Endothelial cell of umbilical vein (primary cell): ENCODE data around the gene NELL2. TPM values are rescaled to one million over a fixed set of nuclear protein-coding genes. Genes with fewer than 3 reads are reported as not detected.

Experiments used
- Bru-seq: library from RNA; stranded (reverse); fragments of 400-500 nt; gene quantifications from one replicate; lab custom pipeline; 2021; lab: Mats Ljungman, UMichigan
- BruChase-seq, 2 experiments: library from RNA; stranded (reverse); fragments of 400-500 nt; gene quantifications; one replicate each; lab custom pipeline; 2021; lab: Mats Ljungman, UMichigan
- BruUV-seq: library from RNA; stranded (reverse); fragments of 400-500 nt; replicated peaks from 2 replicates; lab custom pipeline; 2021; lab: Mats Ljungman, UMichigan
- CTCF ChIA-PET: fragments of 300-600, 350-600 bp; sonication (Branson Sonifier 250); formaldehyde crosslinking; loops from one replicate; lab custom pipeline; 2021; ENCODE audit warnings: antibody characterized with exemption, inconsistent platforms; lab: Charles Lee
- POLR2A ChIA-PET: fragments of 300-600, 350-600 bp; sonication (Branson Sonifier 250); formaldehyde crosslinking; loops from one replicate; lab custom pipeline; 2021; ENCODE audit warnings: antibody characterized with exemption, inconsistent platforms; lab: Charles Lee
- DNase-seq: peaks from one replicate; pipeline ENCODE4 v3.0.0-alpha.2; 2011; ENCODE audit warnings: low read depth, low spot score
- FAIRE-seq: peaks from 2 replicates; lab custom pipeline; 2011; peaks lifted over from hg19 to GRCh38; lab: Jason Lieb, UNC
- H2AFZ ChIP-seq: 2 replicates; pipeline ENCODE4 v1.6.0; 2012; ENCODE audit warnings: low read depth, low read length, control low read depth, inconsistent platforms
- H3K27ac ChIP-seq: 2 replicates; pipeline ENCODE4 v1.5.1; 2011; ENCODE audit warnings: low read depth, mild to moderate bottlenecking, control low read depth, low read length, moderate library complexity; ENCODE audit not compliant: insufficient read depth
- H3K27me3 ChIP-seq, 2 experiments: 2 replicates each; pipeline versions ENCODE4 v1.6.0 to v1.6.1; 2011; ENCODE audit warnings: low read length in 2 of 2, mixed read lengths in 1 of 2; ENCODE audit not compliant: control insufficient read depth in 2 of 2, insufficient read depth in 2 of 2
- H3K36me3 ChIP-seq, 2 experiments: 2 replicates in 1 of 2; 3 replicates in 1 of 2; pipeline ENCODE4 v1.5.1; 2011; ENCODE audit warnings: low read length in 2 of 2, mild to moderate bottlenecking in 1 of 2, moderate library complexity in 1 of 2; ENCODE audit not compliant: control insufficient read depth in 2 of 2, insufficient read depth in 2 of 2; ENCODE audit errors: extremely low read depth in 1 of 2
- H3K4me1 ChIP-seq: 3 replicates; pipeline ENCODE4 v1.5.1; 2011; ENCODE audit warnings: mild to moderate bottlenecking, low read length; ENCODE audit not compliant: control insufficient read depth, insufficient read depth; ENCODE audit errors: extremely low read depth
- H3K4me2 ChIP-seq: 2 replicates; pipeline ENCODE4 v1.6.1; 2011; ENCODE audit warnings: low read length, control low read depth, mixed read lengths; ENCODE audit not compliant: insufficient read depth
- H3K4me3 ChIP-seq, 3 experiments: fragments of 200-600 bp in 1 of 3; sonication (generic), shearing (Covaris generic) in 1 of 3; replicated peaks in 1 of 3; 2 replicates each; pipeline ENCODE4 v1.5.1; 2011 to 2016; ENCODE audit warnings: control low read depth in 3 of 3, low read length in 3 of 3, mild to moderate bottlenecking in 2 of 3, inconsistent platforms in 1 of 3, low read depth in 1 of 3, moderate library complexity in 1 of 3; ENCODE audit not compliant: insufficient read depth in 1 of 3
- H3K79me2 ChIP-seq: 2 replicates; pipeline ENCODE4 v1.6.0; 2012; ENCODE audit warnings: low read length, inconsistent platforms; ENCODE audit not compliant: control insufficient read depth, insufficient read depth
- H3K9ac ChIP-seq: replicated peaks from 2 replicates; pipeline ENCODE3; 2011; ENCODE audit warnings: low read length, control low read depth; ENCODE audit not compliant: insufficient read depth; ENCODE audit errors: extremely low read depth
- H3K9me1 ChIP-seq: replicated peaks from 3 replicates; pipeline ENCODE4 v1.6.0; 2011; ENCODE audit warnings: mild to moderate bottlenecking, low read length; ENCODE audit not compliant: control insufficient read depth, insufficient read depth; ENCODE audit errors: extremely low read depth
- H3K9me3 ChIP-seq: replicated peaks from 2 replicates; pipeline ENCODE4 v1.5.1; 2012; ENCODE audit warnings: low read length, inconsistent platforms; ENCODE audit not compliant: control insufficient read depth, insufficient read depth
- H4K20me1 ChIP-seq: replicated peaks from 2 replicates; pipeline ENCODE3; 2011; ENCODE audit warnings: mild to moderate bottlenecking, low read length; ENCODE audit not compliant: control insufficient read depth, insufficient read depth; ENCODE audit errors: extremely low read depth
- EZH2 ChIP-seq: IDR thresholded peaks from 2 replicates; pipeline ENCODE4 v1.6.1; 2012; ENCODE audit warnings: borderline replicate concordance, low read depth, mild to moderate bottlenecking, moderate library complexity, low read length, inconsistent platforms; ENCODE audit not compliant: severe bottlenecking
- FOS ChIP-seq: IDR thresholded peaks from 2 replicates; pipeline ENCODE4 v1.6.1; 2011; ENCODE audit warnings: mild to moderate bottlenecking, low read length, moderate library complexity, borderline replicate concordance; ENCODE audit not compliant: insufficient read depth
- GATA2 ChIP-seq: IDR thresholded peaks from 2 replicates; pipeline ENCODE4 v1.7.0; 2011; ENCODE audit warnings: low read depth, mild to moderate bottlenecking, moderate library complexity, mixed read lengths, low read length; ENCODE audit not compliant: insufficient read length, insufficient read depth
- JUN ChIP-seq: IDR thresholded peaks from 2 replicates; pipeline ENCODE4 v1.6.1; 2011; ENCODE audit warnings: borderline replicate concordance, low read depth; ENCODE audit not compliant: insufficient read length, insufficient read depth
- MYC ChIP-seq: IDR thresholded peaks from one replicate; pipeline ENCODE4 v1.6.1; 2011; ENCODE audit warnings: mild to moderate bottlenecking, low read depth, low read length
- POLR2A ChIP-seq: IDR thresholded peaks from 2 replicates; pipeline ENCODE4 v1.6.1; 2012; ENCODE audit warnings: low read depth, mild to moderate bottlenecking, control low read depth, low read length
- POLR2AphosphoS5 ChIP-seq: IDR thresholded peaks from 2 replicates; pipeline ENCODE4 v1.6.1; 2012; ENCODE audit warnings: low read depth, mild to moderate bottlenecking, control low read depth, low read length, moderate library complexity; ENCODE audit not compliant: insufficient read depth
- dilution Hi-C: fragments of 300-500 bp; cut with MboI; formaldehyde crosslinking; loops from one replicate; pipeline ENCODE4 v1.15.0; 2019; ENCODE audit warnings: low sequenced_read_pairs; ENCODE audit not compliant: extremely low pct_ligation_motif_present
- intact Hi-C: fragments of 100-400 bp; cut with micrococcal nuclease; formaldehyde crosslinking; loops from one replicate; pipeline ENCODE4 v1.10.0; 2022
- long read RNA-seq: library from polyadenylated mRNA; stranded (forward); transcript quantifications from one replicate; pipeline ENCODE4 v2.0.0, GENCODE V29; 2021
- polyA minus RNA-seq, 3 experiments: library from RNA; depleted of rRNA, polyadenylated mRNA; stranded (reverse); fragments of >200 nt; gene quantifications; 1 replicate in 1 of 3; 2 replicates in 2 of 3; pipeline ENCODE4 v1.2.3, GENCODE V29; 2011
- polyA plus RNA-seq, 4 experiments: library from polyadenylated mRNA; depleted of rRNA in 3 of 4; stranded (reverse) in 3 of 4; unstranded in 1 of 4; fragments of >200 nt; gene quantifications; 2 replicates each; pipeline versions ENCODE4 v1.2.1 to v1.2.3, GENCODE V29; 2011 to 2012; ENCODE audit warnings: missing spikeins in 1 of 4
- total RNA-seq: library from RNA; stranded (reverse); gene quantifications from 2 replicates; pipeline ENCODE4 v1.2.3, GENCODE V29; 2021
- TF ChIP-seq, protein P1 (sequence below): IDR thresholded peaks from 2 replicates; pipeline ENCODE4 v1.6.1; 2011; ENCODE audit not compliant: insufficient read depth, insufficient read length
- TF ChIP-seq, protein P2 (sequence below), 2 donors: IDR thresholded peaks; 1 replicate in 1 of 2; 2 replicates in 1 of 2; pipeline ENCODE4 v1.5.1; 2011; ENCODE audit warnings: low read length in 2 of 2, mild to moderate bottlenecking in 2 of 2, moderate library complexity in 2 of 2, control low read depth in 1 of 2, inconsistent platforms in 1 of 2, low read depth in 1 of 2; ENCODE audit not compliant: insufficient read depth in 1 of 2; ENCODE audit errors: extremely low read depth in 1 of 2

Gene NELL2
- 0.49 and 0.62 TPM in 2 replicates for total RNA-seq
- 0.08 and 0.11 TPM in 2 replicates for polyA plus RNA-seq
- polyA plus RNA-seq (2011; cell fraction: cytosol; rRNA removed), result 0.12 and 0.18 TPM in 2 replicates
- polyA plus RNA-seq (2011; cell fraction: nucleus; rRNA removed), result 0.41 TPM in 1 of 2 replicates, not detected in the other
- not detected in 2 replicates for polyA plus RNA-seq (2012)
- not detected in 2 replicates for polyA minus RNA-seq
- not detected for polyA minus RNA-seq (2011; cell fraction: cytosol; rRNA and poly(A)+ RNA removed)
- 0.29 TPM in 1 of 2 replicates, not detected in the other for polyA minus RNA-seq (2011; cell fraction: nucleus; rRNA and poly(A)+ RNA removed)
- Bru-seq, nascent RNA, result percentile 4 among the genes with signal in this experiment
- BruChase-seq, experiment 1, labeled RNA remaining after a 6-hour chase, result percentile 1 among the genes with signal in this experiment
- BruChase-seq, experiment 2, labeled RNA remaining after a 2-hour chase, result percentile 2 among the genes with signal in this experiment
- long read RNA-seq, result 0 reads

DNA sequence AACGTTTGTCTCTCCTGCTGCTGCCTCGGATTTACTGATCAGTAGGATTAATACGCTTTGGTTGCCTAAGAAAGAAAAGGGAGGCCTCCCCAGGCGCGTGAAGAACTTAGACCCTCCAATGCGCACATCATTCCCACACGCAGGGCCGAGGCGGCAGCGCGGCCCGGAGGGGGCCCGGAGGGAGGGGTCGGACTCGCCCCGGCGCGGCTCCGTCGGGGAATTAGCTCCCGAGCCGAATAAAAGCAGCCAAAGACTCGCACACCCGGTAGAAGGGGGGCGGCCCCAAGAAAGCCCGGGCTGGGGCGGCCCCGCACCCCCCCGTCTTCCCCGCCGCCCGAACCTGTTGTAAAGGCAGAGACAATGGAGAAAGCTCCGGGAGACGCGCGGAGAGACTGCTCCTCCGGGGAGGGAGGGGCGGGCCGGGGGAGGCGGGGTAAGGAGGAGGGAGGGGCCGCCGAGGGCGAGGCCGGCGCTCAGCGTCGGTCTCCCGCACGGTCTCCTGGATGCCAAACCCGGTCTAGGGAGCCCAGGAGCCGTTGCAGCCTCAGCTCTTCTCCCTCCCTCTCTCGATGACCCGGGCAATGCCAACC lies at the start of gene NELL2:
NELL2 (minus strand) TSS at position 362 of the 590 bp plus-strand sequence. CDS start 446 bp downstream, outside the sequence.
- peaks cover 27 to 44% of the 10 kb centered on the region in 2 experiments for H3K27me3 ChIP-seq
- intact Hi-C loops (no loop called here), dilution Hi-C loops (no loop called here)
- no peaks in the 10 kb centered on the region for H3K36me3 ChIP-seq
- H3K4me1 ChIP-seq, result peaks cover 11% of the 10 kb centered on the region
- no peak for FAIRE-seq
- no peaks in the 10 kb centered on the region for H3K9me3 ChIP-seq
- no peak within 1 kb of the TSS for H3K27ac ChIP-seq
- H4K20me1 ChIP-seq, result no peaks in the 10 kb centered on the region
- H3K4me3 ChIP-seq, result peak within 1 kb of the TSS; percentile 10 to 54 (median 35)
- H2AFZ ChIP-seq, result peak within 1 kb of the TSS; percentile 88
- peak within 1 kb of the TSS; percentile 90 for H3K4me2 ChIP-seq
- DNase-seq, result peak; percentile 8
- ChIA-PET CTCF (interaction anchor here (1.1 to 2.5 kb wide), 3 partner anchors 10 to 101 kb away, joined by 3 to 8 read pairs (median 5); no protein-coding TSS in a partner anchor), POLR2A (interaction anchor here (0.7 kb wide), 1 partner anchor 102 kb away, joined by 5 read pairs; no protein-coding TSS in a partner anchor)
- TF ChIP-seq EZH2 (peak; percentile 72), POLR2A (no peak)
- no peaks in the 10 kb centered on the region for H3K79me2 ChIP-seq
- H3K9ac ChIP-seq, result no peak within 1 kb of the TSS
- no peaks in the 10 kb centered on the region for H3K9me1 ChIP-seq
- no TSS peak for BruUV-seq

DNA sequence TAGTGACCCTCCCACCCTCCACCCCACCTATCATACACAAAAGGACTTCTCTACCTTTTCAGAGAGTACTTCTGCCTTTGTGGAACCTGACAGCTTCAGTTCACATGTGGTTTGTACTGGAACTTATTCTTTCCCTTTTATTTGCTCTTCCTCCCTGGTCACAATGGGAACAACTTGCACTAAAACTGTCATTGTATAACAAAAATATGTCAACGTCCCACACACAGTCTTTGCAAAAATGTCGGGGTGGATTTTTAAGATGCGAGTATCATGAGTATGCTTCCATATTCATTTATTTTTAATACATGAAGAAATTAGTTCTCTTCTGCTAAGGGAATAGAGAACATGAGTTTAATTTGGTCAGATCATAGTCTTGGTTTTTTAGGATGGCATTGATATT lies 45.6 kb upstream of the NELL2 start:
- no TSS peak for BruUV-seq
- no peak for TF ChIP-seq GATA2
- TF ChIP-seq POLR2A, result no peak
- TF ChIP-seq JUN, result no peak
- no peak for TF ChIP-seq FOS
- no peak for TF ChIP-seq EZH2
- TF ChIP-seq, protein P1, sequence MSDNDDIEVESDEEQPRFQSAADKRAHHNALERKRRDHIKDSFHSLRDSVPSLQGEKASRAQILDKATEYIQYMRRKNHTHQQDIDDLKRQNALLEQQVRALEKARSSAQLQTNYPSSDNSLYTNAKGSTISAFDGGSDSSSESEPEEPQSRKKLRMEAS, result no peak
- TF ChIP-seq, protein P2, sequence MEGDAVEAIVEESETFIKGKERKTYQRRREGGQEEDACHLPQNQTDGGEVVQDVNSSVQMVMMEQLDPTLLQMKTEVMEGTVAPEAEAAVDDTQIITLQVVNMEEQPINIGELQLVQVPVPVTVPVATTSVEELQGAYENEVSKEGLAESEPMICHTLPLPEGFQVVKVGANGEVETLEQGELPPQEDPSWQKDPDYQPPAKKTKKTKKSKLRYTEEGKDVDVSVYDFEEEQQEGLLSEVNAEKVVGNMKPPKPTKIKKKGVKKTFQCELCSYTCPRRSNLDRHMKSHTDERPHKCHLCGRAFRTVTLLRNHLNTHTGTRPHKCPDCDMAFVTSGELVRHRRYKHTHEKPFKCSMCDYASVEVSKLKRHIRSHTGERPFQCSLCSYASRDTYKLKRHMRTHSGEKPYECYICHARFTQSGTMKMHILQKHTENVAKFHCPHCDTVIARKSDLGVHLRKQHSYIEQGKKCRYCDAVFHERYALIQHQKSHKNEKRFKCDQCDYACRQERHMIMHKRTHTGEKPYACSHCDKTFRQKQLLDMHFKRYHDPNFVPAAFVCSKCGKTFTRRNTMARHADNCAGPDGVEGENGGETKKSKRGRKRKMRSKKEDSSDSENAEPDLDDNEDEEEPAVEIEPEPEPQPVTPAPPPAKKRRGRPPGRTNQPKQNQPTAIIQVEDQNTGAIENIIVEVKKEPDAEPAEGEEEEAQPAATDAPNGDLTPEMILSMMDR (IDR thresholded peaks at IDR 0.05; ENCODE audit: extremely low read depth in 1 of 2, insufficient read depth in 1 of 2, low read depth in 1 of 2, low read length in 2 of 2), result no peak
- no peak for TF ChIP-seq POLR2AphosphoS5
- TF ChIP-seq MYC, result no peak
- H3K79me2 ChIP-seq, result no peaks in the 10 kb centered on the region
- no peak overlapping the region for H3K4me2 ChIP-seq
- DNase-seq (no peak), FAIRE-seq (no peak)
- H3K4me1 ChIP-seq, result no peaks in the 10 kb centered on the region
- POLR2A ChIA-PET, result no interaction called here
- no peaks in the 10 kb centered on the region for H3K9me3 ChIP-seq
- H3K4me3 ChIP-seq, result no peak overlapping the region
- no peak overlapping the region for H2AFZ ChIP-seq
- CTCF ChIA-PET, result interaction anchor here (0.7 to 2.3 kb wide), 2 partner anchors 9 to 27 kb away, joined by 4 to 7 read pairs; no protein-coding TSS in a partner anchor
- no peaks in the 10 kb centered on the region for H4K20me1 ChIP-seq
- intact Hi-C loops (no loop called here), dilution Hi-C loops (no loop called here)
- H3K9me1 ChIP-seq, result no peaks in the 10 kb centered on the region
- H3K27me3 ChIP-seq, result peaks cover 0 to 4% of the 10 kb centered on the region in 2 experiments
- H3K27ac ChIP-seq, result no peak overlapping the region
- no peaks in the 10 kb centered on the region for H3K36me3 ChIP-seq
- no peak overlapping the region for H3K9ac ChIP-seq
